Retinal pigment epithelial cell (primary cell): Measurements from ENCODE around the gene STAT6.
A peak's percentile ranks its signal among the peaks of the same experiment; 100 is the strongest.

Experiments used
- DNase-seq: peaks from one replicate; pipeline ENCODE4 v3.0.0-alpha.2; 2010; ENCODE audit warnings: low read depth
- H3K4me3 ChIP-seq: 2 replicates; pipeline ENCODE4 v1.5.1; 2011; ENCODE audit warnings: mild to moderate bottlenecking, low read length, control low read depth, moderate library complexity
- TF ChIP-seq, protein P1 (sequence below): conservative IDR thresholded peaks from 2 replicates; pipeline ENCODE4 v1.5.1; 2011; ENCODE audit warnings: low read depth, low read length, control low read depth, inconsistent platforms

Gene STAT6

DNA sequence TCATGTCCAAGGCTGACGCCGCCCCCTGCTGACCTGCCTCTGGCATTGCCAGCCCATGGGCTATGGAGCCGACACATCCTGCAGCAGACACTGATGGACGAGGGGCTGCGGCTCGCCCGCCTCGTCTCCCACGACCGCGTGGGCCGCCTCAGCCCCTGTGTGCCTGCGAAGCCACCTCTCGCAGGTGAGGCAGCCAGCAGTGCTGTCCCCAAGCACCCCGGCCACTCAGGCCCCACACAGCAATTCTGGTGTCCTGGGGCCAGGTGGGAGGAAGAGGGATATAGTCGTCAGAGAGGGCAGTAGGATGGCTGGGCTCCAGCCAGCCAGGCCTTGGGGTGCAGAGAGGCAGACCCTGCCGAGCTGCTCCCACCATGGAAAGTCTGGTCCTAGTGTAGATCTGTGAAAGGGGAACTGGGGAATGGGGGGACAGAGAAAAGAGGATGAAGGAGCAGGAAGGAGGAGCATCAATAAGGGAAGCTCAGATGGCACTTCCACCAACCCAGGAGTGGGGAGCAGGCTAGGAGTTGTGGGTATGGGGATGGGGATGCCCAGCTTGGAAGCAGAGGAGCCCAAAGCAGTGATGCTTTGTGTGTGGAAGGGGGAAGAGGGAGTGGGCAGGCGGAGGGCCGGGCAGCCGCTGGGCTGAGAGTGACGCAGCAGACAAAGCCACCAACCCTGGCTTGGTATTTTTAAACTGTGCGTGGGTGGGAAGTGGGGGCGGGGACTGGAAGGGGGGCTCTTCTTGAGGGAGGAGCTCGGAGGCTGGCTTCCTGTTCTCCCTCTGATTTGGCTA lies 17.6 kb downstream of the STAT6 start:
- DNase-seq = no peak
- H3K4me3 ChIP-seq = no peak overlapping the region

DNA sequence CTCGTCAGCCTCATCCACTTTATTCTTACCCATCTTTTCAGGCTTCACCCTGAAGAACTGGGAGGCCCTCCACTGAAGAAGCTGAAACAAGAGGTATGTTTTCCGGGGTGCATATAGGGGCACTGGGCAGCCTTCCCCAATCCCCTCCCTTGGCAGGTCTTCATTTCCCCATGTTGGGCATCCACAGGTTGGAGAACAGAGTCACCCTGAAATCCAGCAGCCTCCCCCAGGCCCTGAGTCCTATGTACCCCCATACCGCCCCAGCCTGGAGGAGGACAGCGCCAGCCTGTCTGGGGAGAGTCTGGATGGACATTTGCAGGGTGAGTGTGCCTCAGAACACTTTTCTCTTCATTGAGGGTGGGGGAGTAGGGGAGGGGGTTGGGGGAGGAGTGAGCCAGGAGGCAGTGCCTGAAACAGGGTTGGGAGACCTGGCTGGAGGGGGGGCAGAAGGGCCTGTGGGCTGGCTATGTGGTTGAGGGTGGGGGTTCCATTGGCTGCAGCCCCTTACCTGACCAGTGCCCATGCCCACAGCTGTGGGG lies 18.2 kb downstream of the STAT6 start:
- H3K4me3 ChIP-seq = no peak overlapping the region
- TF ChIP-seq, protein P1, sequence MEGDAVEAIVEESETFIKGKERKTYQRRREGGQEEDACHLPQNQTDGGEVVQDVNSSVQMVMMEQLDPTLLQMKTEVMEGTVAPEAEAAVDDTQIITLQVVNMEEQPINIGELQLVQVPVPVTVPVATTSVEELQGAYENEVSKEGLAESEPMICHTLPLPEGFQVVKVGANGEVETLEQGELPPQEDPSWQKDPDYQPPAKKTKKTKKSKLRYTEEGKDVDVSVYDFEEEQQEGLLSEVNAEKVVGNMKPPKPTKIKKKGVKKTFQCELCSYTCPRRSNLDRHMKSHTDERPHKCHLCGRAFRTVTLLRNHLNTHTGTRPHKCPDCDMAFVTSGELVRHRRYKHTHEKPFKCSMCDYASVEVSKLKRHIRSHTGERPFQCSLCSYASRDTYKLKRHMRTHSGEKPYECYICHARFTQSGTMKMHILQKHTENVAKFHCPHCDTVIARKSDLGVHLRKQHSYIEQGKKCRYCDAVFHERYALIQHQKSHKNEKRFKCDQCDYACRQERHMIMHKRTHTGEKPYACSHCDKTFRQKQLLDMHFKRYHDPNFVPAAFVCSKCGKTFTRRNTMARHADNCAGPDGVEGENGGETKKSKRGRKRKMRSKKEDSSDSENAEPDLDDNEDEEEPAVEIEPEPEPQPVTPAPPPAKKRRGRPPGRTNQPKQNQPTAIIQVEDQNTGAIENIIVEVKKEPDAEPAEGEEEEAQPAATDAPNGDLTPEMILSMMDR = no peak
- no peak for DNase-seq

More for the DNA sequence above, 17.6 kb downstream of the STAT6 start:
- TF ChIP-seq, protein P1 = peak; percentile 73

DNA sequence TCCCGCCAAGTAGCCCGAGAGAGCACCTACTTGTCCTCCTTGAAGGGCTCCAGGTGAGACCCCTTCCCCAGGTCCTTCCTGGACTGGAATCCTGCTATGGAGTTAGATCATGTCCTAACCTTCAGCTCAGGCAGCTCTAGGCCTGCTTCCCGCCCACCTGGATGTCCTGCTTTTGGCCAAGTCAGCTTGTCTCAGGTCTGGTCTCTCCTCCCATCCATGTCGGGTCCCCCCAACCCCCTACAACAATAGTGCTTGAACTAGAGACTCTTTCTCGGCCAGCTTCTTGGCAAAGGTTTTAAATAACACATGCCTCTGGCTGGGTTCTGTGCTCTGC lies 18.7 kb downstream of the STAT6 start:
- no peak for DNase-seq
- no peak overlapping the region for H3K4me3 ChIP-seq
- TF ChIP-seq, protein P1 = no peak

DNA sequence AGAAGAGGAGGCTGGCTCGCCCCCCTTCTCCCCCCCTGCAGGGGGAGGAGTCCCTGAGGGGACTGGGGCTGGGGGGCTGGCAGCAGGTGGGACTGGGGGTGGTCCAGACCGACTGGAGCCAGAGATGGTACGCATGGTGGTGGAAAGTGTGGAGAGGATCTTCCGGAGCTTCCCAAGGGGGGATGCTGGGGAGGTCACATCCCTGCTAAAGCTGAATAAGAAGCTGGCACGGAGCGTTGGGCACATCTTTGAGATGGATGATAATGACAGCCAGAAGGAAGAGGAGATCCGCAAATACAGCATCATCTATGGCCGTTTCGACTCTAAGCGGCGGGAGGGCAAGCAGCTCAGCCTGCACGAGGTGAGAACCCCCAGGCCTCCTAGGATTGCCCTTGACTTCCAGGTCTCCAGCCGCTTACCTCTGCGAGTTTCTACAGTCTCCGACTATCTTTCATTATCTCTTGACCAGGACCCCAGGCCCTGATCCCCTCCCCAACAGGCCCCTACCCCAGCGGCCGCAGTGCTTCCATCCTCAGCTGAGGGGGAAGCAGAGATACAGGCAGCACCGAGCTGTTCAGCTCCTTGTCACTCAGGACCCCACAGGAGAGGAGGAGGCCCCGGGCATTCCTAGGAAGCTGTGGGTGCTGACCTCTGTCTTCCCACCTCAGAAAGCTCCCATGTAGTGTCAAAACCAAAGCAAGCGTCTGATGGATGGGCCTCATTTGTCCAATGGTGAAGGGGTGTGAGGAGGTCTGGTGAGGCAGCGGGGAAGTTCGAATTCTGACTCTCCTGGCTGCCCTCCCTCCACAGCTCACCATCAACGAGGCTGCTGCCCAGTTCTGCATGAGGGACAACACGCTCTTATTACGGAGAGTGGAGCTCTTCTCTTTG lies 19.3 kb downstream of the STAT6 start:
- no peak overlapping the region for H3K4me3 ChIP-seq
- TF ChIP-seq, protein P1 = no peak
- no peak for DNase-seq

DNA sequence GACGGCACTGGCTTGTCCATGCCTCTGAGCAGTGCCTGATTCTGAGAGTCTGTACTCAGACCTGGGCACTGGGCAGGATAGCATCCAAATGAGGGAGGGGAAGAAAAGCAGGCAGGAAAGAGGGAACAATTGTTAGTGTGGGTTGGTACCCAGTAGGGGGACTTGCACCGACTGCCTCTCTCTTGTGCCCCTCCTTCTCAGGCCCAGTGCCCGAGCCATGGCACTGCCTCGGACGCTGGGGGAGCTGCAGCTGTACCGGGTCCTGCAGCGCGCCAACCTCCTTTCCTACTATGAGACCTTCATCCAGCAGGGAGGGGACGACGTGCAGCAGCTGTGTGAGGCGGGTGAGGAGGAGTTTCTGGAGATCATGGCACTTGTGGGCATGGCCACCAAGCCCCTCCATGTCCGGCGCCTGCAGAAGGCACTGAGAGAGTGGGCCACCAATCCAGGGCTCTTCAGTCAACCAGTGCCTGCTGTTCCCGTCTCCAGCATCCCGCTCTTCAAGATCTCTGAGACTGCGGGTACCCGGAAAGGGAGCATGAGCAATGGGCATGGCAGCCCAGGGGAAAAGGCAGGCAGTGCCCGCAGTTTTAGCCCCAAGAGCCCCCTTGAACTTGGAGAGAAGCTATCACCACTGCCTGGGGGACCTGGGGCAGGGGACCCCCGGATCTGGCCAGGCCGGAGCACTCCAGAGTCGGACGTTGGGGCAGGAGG lies 20.1 kb downstream of the STAT6 start:
- TF ChIP-seq, protein P1 = peak; percentile 14
- DNase-seq = no peak
- H3K4me3 ChIP-seq = peak overlapping the region; percentile 87

DNA sequence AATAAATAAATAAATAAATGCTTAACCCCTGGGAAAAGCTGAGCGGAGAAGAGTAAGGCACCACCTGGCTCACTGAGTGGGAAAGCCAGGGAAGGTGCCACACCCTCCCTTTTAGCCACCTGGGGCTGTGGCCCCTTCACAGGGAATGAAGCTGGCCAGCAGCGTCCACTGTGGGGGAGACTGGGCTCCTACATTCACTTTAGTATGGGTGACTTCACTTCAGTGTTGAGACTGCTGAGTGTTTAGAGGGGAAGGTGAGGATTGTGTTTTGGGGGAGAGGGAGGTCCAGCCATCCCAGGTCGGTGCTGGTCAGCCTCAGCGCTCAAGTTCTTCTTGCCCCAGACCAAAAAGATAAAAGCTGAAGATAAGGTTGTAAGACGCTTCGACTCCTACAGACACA lies 20.7 kb downstream of the STAT6 start:
- TF ChIP-seq, protein P1 = no peak
- peak overlapping the region; percentile 87 for H3K4me3 ChIP-seq
- DNase-seq = no peak
